ENCODE data around the gene HOXA5.

HOXA5 gene

DNA sequence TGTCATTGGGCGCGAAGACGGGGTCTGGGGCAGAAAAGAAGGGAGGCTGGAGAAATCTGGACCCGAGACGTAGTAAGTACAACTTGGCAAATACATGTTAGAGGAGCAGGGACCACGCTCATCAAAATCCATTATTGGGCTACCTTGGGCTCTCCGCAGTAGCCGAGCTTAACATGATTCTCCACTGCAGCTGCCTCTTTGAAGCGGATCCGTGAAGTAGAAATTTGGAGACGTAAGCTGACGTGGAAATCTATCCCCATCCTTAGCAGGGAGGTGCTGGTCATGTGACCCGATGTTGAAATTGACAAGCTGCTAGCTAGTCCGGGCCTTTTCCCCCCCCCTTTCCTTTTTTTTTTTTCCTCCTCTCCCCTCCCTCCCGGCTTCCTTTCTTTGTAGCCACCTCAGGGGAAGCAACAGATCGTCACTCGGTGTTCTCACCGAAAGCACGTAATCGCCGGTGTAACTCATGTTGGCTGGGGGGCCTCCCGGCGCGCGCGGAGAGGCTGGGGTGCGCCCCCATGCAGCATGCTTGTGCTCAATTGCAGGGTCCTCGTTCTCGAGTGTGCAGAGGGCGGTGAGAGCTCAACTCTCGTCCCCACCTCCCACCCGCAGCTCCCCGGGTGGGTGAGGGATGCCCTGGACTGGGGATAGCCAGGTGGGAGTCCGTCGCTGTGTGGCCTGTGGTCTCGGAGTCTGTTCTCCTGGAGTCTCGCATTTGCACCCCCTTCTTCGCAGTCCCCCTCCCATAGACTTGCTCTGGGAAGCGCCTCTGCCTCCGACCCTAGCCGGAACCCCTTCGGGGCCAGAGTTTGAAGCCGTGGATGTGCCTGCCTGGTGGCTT, 41.8 kb upstream of the HOXA5 start, which contains the start of gene HOXA11:
Gene HOXA11 (minus strand): TSS at position 220 of the 841 bp plus-strand sequence. CDS start 88 bp downstream, at position 132.
- Mint-ChIP-seq H3K4me1 (peaks cover 52% of the 10 kb centered on the region), H3K27ac (no peak within 1 kb of the TSS), H3K9me3 (no peaks in the 10 kb centered on the region), H3K4me3 (peak within 1 kb of the TSS; percentile 81), H3K36me3 (peaks cover 8% of the 10 kb centered on the region)
- ATAC-seq (peak; percentile 20), DNase-seq (ENCODE audit: low spot score in 2 of 2) (no peak)

DNA sequence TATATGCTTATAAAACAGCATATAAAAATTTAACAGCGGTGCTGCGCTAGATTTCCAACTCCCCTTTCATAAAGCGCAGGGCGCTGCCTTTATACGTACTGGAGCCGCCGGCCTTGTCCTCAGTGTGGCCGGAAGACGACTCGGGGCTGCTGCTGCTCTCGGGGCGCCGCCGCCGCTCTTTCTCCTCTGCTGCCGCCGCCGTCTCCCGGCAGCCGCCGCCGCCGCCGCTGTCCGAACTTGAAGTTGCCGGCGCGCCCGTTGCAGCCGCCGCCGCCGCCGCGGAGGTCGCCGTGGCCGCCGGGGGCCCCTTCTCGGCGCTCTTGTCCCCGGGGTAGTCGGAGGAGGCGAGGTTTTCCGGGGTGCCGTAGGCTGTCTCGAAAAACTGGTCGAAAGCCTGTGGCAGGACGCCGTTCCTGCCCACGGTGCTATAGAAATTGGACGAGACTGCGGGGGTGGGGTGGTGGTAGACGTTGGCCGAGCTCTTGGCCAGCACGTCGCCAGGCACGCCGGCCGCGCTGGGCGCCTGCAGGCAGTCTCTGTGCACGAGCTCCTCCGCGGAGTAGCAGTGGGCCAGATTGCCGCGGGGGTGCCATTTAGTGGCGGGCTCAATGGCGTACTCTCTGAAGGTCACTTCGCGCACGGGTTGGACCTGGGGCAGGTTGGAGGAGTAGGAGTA, 41.0 kb upstream of the HOXA5 start:
- DNase-seq (ENCODE audit: low spot score in 2 of 2) (peak in 1 of 2 donors; percentile 67), ATAC-seq (peak; percentile 63)
- Mint-ChIP-seq H3K27ac (no peak overlapping the region), H3K9me3 (no peaks in the 10 kb centered on the region), H3K4me1 (peaks cover 54% of the 10 kb centered on the region), H3K4me3 (peak overlapping the region; percentile 81), H3K36me3 (peaks cover 8% of the 10 kb centered on the region)

DNA sequence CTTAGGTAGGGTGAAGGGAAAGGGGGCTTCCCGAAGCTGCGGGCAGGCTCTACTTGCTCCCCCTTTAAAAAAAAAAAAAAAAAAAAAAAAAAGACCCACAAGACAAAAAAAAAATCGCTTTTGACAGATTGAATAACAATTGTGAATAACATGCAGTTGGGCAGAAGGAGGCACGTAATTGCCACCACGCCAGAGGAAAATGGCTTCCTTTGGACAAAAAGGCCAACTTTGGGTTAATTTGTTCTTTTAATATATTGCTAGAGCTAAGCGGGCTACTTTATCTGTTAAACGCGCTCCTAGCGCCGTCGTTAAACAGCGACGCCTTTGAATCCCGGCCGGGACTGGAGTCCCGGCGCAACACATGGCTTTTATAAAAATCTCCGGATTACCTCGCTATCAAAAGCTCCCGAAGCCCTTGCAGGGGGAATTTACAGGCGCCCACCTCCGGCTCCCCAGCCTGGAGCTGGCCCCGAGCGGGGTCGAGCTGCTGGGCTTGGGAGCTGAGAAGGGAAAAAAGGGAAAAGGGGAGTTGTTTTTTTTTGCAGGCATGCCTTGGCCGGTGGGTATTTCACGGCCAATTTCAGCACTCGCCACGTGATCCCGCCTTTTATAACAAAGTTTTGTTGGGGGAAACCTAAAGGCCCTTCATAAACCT, 40.3 kb upstream of the HOXA5 start:
- DNase-seq (ENCODE audit: low spot score in 2 of 2), result no peak
- H3K4me3 Mint-ChIP-seq, result peak overlapping the region; percentile 81
- peaks cover 8% of the 10 kb centered on the region for H3K36me3 Mint-ChIP-seq
- no peak overlapping the region for H3K27ac Mint-ChIP-seq
- no peak for ATAC-seq
- H3K4me1 Mint-ChIP-seq, result peaks cover 50% of the 10 kb centered on the region
- H3K9me3 Mint-ChIP-seq, result no peaks in the 10 kb centered on the region

DNA sequence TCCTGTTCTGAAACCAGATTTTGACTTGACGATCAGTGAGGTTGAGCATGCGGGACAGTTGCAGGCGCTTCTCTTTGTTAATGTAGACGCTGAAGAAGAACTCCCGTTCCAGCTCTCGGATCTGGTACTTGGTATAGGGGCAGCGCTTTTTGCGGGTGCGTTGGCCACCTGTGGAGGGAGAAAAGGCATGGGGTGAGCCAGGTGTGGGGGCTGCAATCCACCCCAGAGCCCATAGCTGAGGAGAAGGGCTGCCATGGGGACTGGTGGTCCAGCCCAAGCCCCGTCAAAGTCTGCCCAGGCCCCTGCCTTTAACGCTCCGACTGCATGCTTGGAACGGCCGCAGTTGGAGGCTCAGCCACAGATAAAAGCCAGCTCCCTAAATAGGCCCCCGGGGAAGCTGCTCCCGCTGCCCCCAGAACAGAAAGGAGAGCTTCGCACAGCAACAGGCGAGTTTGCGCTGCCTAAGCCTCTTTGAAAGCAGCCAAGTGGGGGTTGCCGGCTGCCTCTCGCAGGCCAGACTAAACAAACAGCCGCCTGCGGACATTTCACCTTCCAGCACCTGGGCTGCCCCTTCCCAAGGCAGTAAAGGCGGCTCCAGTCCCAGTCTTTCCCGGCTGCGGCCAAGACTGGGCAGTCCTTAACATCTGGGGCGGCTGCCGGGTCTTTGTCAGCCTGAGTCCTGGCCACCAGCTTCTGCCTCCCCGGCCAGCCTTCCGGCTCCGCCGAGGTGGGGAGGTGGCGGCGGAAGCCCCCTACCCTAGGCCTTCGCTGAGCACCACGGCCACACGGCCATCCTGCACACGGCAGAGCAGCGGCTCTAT, 39.6 kb upstream of the HOXA5 start:
- Mint-ChIP-seq H3K9me3 (no peaks in the 10 kb centered on the region), H3K4me3 (peak overlapping the region; percentile 81), H3K27ac (no peak overlapping the region), H3K4me1 (peaks cover 43% of the 10 kb centered on the region), H3K36me3 (peaks cover 8% of the 10 kb centered on the region)
- DNase-seq (ENCODE audit: low spot score in 2 of 2) (no peak), ATAC-seq (no peak)

DNA sequence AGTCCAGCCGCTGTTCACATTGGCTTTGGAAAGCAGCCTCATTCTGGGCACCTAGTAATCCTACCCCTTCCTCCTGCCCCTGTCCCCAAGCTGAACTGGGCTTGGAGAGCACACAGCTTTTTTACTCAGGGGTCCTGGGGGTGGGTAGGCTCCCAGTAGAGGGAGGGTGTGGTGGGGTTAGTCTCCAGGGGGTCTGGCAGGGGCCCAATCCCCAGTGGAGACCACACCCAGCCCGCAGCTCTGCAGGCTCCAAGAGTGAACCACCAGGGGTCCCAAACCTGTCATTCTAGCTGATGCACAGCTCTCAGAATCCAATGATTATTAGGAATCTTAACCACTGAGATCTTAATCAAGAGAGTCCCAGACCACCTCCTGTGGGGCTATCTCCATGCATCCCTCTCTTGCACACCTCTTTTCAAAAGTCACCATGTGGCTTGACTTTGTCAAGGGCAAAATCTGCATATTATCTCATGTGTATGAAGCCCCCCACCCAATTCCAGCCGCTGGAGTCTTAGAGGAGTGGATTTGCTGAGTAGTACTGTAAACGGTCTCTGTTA, 38.9 kb upstream of the HOXA5 start:
- Mint-ChIP-seq H3K4me3 (no peak overlapping the region), H3K9me3 (no peaks in the 10 kb centered on the region)
- no peak for DNase-seq (ENCODE audit: low spot score in 2 of 2)

DNA sequence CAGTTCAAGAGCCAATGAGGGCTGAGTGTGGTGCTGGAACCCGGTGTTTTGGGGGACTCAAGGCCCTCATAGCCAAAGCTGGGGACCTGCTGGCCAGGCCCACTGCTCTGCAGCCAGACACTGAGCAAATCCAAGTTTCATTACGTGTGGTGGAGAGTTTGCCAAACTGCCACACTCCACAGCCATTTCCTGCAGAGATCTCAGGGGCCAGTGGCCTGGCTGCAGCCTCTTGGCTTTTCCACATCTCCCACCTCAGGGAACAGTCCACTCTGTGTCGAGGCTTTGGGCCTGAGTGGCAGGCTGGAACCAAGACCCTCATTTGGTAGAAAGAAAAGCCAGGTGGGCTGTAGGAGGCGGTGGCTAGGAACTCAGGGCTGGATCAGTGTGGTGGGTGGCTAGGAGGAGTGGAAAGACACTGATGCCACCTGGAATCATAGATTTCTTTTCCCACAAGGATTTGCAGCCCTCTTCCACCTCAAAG, 38.4 kb upstream of the HOXA5 start:
- ATAC-seq (no peak), DNase-seq (ENCODE audit: low spot score in 2 of 2) (no peak)
- H3K27ac Mint-ChIP-seq, result no peak overlapping the region
- no peaks in the 10 kb centered on the region for H3K9me3 Mint-ChIP-seq
- H3K36me3 Mint-ChIP-seq, result peaks cover 8% of the 10 kb centered on the region
- peaks cover 35% of the 10 kb centered on the region for H3K4me1 Mint-ChIP-seq
- H3K4me3 Mint-ChIP-seq, result no peak overlapping the region

More for the DNA sequence above, 38.9 kb upstream of the HOXA5 start:
- no peak for ATAC-seq
- Mint-ChIP-seq H3K4me1 (peaks cover 36% of the 10 kb centered on the region), H3K36me3 (peaks cover 8% of the 10 kb centered on the region), H3K27ac (no peak overlapping the region)

DNA sequence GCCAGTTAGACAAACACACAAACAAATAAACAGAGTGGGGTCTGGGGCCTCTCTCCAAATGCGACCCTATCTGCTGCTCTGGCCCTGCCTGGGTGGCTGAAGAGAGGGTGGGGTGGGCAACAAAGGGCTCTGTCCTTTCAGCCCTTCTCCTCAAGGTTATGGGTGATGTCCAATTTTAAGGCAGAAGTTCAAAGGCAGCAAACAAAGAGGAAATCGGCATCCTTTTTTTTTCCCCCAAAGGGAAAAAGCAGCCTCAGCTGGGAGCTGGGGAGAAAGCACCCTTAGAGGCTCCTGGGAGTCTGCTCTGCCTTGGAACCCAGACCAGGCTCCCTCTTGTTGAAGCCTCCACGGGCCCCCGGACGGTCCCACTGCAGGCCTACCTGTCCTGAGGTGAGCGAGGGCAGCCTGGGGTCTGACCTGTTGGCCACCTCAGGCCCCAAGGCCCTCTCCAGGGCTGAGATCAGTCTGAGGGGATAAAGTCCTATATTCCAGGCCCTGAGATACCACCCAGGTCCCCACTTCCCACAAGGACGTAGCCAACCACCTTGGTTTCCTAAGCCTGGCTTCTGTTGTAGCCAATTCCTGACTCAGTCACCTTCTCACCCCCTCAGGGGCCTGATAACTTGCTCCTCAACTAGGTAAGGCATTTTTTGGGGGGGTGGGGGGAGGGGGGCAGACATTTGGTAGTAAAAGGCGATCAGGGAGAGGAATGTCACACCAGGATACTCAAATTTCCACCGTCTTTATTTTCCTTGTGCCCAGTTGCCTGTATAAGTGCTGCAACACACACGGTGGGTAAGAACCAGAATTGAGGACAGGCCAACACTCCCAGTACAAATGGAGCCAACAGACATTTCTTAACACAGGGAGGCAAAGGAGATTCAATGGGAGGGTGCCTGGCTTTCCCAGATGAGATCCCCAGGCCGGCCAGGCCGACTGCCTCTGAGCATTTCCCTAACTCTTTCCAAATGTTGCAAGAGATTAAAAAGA, 37.2 kb upstream of the HOXA5 start:
- H3K36me3 Mint-ChIP-seq, result peaks cover 8% of the 10 kb centered on the region
- H3K4me3 Mint-ChIP-seq, result no peak overlapping the region
- DNase-seq (ENCODE audit: low spot score in 2 of 2), result no peak
- H3K27ac Mint-ChIP-seq, result no peak overlapping the region
- no peaks in the 10 kb centered on the region for H3K9me3 Mint-ChIP-seq
- H3K4me1 Mint-ChIP-seq, result peaks cover 27% of the 10 kb centered on the region
- ATAC-seq, result no peak

DNA sequence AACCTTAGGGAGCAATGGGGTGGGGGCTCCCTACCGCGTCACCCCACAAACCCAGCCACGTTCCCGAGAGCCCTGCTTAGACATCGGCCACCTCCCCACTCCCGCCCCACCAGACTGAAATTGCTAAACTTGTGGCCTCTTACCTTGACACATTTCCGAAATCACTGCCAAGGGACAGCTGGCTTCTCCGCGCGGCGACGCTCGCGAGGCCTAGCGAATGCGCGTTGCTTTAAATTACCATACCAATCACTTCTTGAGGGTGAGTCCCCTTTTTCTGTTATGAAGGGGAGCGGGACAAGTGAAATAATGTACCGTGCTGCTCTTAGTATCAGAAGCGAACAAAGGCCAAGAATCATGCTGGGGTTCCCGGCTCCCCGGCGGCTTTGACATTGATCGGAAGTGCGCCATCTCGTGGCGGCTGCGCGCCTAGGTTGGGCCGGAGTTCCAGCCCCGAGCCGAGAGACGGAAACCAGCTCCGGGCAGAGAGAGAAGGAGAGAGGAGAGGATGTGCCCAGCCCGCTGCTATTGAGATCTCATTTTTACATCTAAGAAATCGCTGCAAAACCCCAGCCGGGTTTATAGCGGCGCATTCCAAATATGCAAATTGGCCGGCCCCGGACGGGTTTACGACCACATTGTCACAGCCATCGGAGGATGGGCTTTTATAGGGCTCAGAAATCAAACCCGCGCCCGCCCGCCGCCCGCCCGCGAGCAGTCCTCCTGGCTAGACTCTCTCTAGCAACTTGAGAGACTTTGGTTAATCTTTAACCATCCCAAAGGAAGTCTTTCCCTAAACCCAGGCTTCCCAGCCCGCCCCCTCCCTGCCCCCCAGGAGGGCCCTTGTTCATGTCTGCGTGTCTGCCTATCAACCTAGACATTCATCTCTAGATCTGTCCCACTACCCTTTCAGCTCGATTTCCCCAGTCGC, 36.3 kb upstream of the HOXA5 start:
- H3K27ac Mint-ChIP-seq, result no peak overlapping the region
- H3K4me3 Mint-ChIP-seq, result peak overlapping the region; percentile 35

DNA sequence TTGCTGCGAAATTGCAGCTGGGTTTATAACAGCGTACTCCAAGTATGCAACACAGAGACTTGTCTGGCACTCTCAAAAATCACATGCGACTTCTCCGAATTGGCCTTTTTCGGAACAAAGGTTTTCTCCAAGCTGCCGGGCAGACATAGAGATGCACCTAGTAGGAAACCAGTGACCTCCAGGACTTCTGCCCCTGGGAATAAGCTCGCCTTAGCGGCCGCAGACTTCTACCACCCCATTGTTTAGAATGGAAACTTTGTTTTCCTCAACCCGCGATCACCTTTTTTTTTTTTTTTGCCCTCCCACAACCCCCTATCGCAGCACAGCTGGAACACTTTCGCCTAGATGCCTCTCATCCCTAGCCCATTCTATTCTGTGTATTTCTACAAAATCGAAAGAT, 35.5 kb upstream of the HOXA5 start:
- H3K4me3 Mint-ChIP-seq, result no peak overlapping the region
- ATAC-seq, result no peak

More for the DNA sequence above, 36.3 kb upstream of the HOXA5 start:
- peak; percentile 64 to 75 for DNase-seq (ENCODE audit: low spot score in 2 of 2)
- Mint-ChIP-seq H3K4me1 (peaks cover 20% of the 10 kb centered on the region), H3K9me3 (no peaks in the 10 kb centered on the region), H3K36me3 (peaks cover under 1% of the 10 kb centered on the region)
- peak; percentile 77 for ATAC-seq

DNA sequence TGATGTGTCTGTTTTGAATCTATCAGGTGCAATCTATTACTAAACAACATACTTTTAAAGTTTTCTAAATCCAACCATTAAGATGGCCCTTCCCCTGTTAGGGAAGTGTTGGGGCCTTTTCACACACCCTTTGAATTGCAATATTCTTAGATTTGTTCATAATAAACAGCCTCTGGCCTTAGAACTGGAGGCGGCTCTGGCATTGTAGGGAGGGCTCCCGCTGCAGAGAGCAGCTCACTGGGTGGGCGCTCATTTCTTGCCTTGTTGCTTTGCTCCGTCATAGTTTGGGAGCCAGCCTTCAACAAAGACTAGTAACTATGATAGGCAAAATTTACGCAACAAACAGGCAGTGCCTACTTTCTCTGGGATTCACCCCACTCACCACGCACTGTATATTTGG, 34.9 kb upstream of the HOXA5 start:
- ATAC-seq (no peak), DNase-seq (ENCODE audit: low spot score in 2 of 2) (no peak)
- H3K4me1 Mint-ChIP-seq, result peaks cover 19% of the 10 kb centered on the region
- no peak overlapping the region for H3K27ac Mint-ChIP-seq
- H3K4me3 Mint-ChIP-seq, result no peak overlapping the region
- H3K9me3 Mint-ChIP-seq, result no peaks in the 10 kb centered on the region
- H3K36me3 Mint-ChIP-seq, result no peaks in the 10 kb centered on the region

More for the DNA sequence above, 35.5 kb upstream of the HOXA5 start:
- Mint-ChIP-seq H3K9me3 (no peaks in the 10 kb centered on the region), H3K36me3 (no peaks in the 10 kb centered on the region), H3K4me1 (peaks cover 19% of the 10 kb centered on the region), H3K27ac (no peak overlapping the region)
- no peak for DNase-seq (ENCODE audit: low spot score in 2 of 2)

DNA sequence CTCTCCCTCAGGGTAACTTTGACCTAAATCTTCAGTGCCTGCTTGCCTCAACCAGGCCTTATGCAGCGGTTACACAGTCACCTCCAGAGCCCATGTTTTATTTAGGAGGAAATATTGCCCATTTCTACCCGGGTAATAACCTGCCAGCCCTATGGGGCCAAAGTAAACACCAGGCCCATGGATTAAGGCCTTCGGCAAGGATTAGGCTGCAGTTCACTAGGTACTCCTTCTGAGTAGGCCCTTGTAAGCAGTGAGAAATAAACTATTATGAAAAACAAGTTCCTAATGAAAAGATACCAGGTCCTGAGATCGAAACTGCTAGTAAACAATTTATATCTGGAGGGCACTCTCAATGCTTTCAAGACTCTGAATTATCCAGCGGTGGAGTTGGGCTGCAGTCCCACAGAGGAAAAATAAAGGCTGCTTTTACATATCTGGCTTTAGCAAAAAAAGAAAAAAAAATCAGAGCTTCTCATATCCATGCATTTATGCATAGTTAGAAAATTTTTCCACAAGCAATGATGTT, 34.4 kb upstream of the HOXA5 start:
- no peaks in the 10 kb centered on the region for H3K36me3 Mint-ChIP-seq
- DNase-seq (ENCODE audit: low spot score in 2 of 2), result no peak
- no peak for ATAC-seq
- no peak overlapping the region for H3K4me3 Mint-ChIP-seq
- H3K9me3 Mint-ChIP-seq, result no peaks in the 10 kb centered on the region
- no peak overlapping the region for H3K27ac Mint-ChIP-seq
- H3K4me1 Mint-ChIP-seq, result peaks cover 19% of the 10 kb centered on the region

DNA sequence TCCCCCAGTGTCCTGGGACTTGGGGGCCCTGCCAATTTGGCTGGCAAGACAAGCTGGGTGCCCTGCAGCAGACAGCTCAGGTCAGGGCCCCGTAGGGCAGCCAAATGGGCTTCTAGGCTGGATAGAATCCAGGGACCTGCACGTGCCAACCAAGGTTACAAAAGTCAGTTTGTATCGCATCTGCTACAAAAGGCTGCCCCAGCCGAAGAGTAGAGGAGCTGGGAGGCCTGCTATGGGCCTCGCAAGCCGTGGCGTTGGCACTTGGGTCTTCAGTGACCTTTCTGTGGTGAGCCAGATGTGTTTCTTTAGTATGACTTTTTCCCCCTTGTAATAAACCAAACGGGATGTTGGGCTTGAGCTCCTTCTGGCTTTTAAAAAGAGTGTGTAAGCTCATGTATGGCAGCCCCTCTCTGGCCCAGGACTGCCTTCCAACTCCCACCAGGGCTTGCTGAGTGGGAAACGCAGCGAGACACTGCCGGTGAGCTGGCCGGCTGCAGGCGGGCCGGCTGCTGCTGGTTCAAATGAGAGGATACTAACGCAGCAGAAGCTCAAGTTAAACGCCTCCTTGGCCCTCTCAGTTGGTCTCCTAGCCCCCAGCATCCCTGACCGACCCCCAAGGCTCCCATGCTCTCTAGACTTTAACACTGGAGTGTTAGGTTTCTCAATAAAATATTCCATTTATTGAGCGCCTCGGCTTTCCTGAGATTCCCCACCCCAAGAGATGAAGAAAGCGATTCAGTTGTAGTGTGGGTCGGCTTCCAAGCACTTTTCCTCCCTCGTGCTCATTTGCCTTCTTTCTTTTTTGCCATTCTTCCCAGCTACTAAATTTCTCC, 33.7 kb upstream of the HOXA5 start:
- Mint-ChIP-seq H3K4me1 (peaks cover 24% of the 10 kb centered on the region), H3K27ac (no peak overlapping the region), H3K36me3 (no peaks in the 10 kb centered on the region), H3K9me3 (no peaks in the 10 kb centered on the region), H3K4me3 (no peak overlapping the region)
- DNase-seq (ENCODE audit: low spot score in 2 of 2) (no peak), ATAC-seq (no peak)
